CD1c-positive myeloid dendritic cell (primary cell): ENCODE measurements around the gene ZNF429.
"Not testable (repeated sequence)": the region's sequence is repeated elsewhere in the genome, so short reads cannot be mapped to it uniquely, and the experiment has no call there.

Experiments
- DNase-seq: peaks from one replicate; pipeline ENCODE4 v3.0.0-alpha.2; 2016; ENCODE audit errors: extremely low spot score

Gene ZNF429

GRCh38 chr19:21513651-21514050 lies 8.2 kb downstream of the ZNF429 start:
- no peak for DNase-seq

- no peak for DNase-seq
Measured at GRCh38 chr19:21519488-21519887, 14.1 kb downstream of the ZNF429 start.

- no peak for DNase-seq
Measured at GRCh38 chr19:21532904-21533303, 27.5 kb downstream of the ZNF429 start.

- DNase-seq = not testable (repeated sequence)
Measured at GRCh38 chr19:21536741-21537290, 31.4 kb downstream of the ZNF429 start.

- DNase-seq = no peak
Measured at GRCh38 chr19:21559444-21559843, 54.0 kb downstream of the ZNF429 start.

GRCh38 chr19:21564406-21564805 lies 59.0 kb downstream of the ZNF429 start:
- no peak for DNase-seq

- DNase-seq = peak; percentile 21
Measured at GRCh38 chr19:21566073-21566472, 60.7 kb downstream of the ZNF429 start.

GRCh38 chr19:21567806-21568205 lies 62.4 kb downstream of the ZNF429 start:
- DNase-seq = not testable (repeated sequence)

GRCh38 chr19:21568816-21569493 lies 63.6 kb downstream of the ZNF429 start:
- DNase-seq = peak; percentile 99

GRCh38 chr19:21569494-21569865 lies 64.1 kb downstream of the ZNF429 start:
- peak; percentile 78 for DNase-seq

GRCh38 chr19:21571316-21571715 lies 65.9 kb downstream of the ZNF429 start:
- DNase-seq = no peak

- no peak for DNase-seq
Measured at GRCh38 chr19:21574607-21575006, 69.2 kb downstream of the ZNF429 start.

GRCh38 chr19:21576481-21576880 lies 71.1 kb downstream of the ZNF429 start:
- no peak for DNase-seq

GRCh38 chr19:21580101-21580500 lies 74.7 kb downstream of the ZNF429 start:
- no peak for DNase-seq

- no peak for DNase-seq
Measured at GRCh38 chr19:21580818-21581217, 75.4 kb downstream of the ZNF429 start.

- no peak for DNase-seq
Measured at GRCh38 chr19:21581646-21582240, 76.3 kb downstream of the ZNF429 start.

- no peak for DNase-seq
Measured at GRCh38 chr19:21584537-21584936, 79.1 kb downstream of the ZNF429 start.

GRCh38 chr19:21585281-21585890 lies 80.0 kb downstream of the ZNF429 start:
- no peak for DNase-seq

GRCh38 chr19:21586311-21587116 lies 81.1 kb downstream of the ZNF429 start:
- DNase-seq = peak; percentile 10

- no peak for DNase-seq
Measured at GRCh38 chr19:21587117-21587461, 81.7 kb downstream of the ZNF429 start.

GRCh38 chr19:21587549-21587948 lies 82.1 kb downstream of the ZNF429 start:
- no peak for DNase-seq

- DNase-seq = no peak
Measured at GRCh38 chr19:21588065-21588601, 82.7 kb downstream of the ZNF429 start.
